GM08714 (cell line): ENCODE measurements around the gene ATRNL1.
A peak's percentile ranks its signal among the peaks of the same experiment; 100 is the strongest.

Experiments used
- H3K4me3 ChIP-seq: fragments of 200-500 bp; sonication (Bioruptor generic); 2 replicates; pipeline ENCODE4 v1.5.1; 2014; ENCODE audit warnings: mild to moderate bottlenecking, low read length, inconsistent platforms
- ZNF274 ChIP-seq: IDR thresholded peaks from 2 replicates; pipeline ENCODE4 v1.6.1; 2012; ENCODE audit warnings: mild to moderate bottlenecking, low read depth, low read length

The ATRNL1 gene

GRCh38 chr10:115093286-115093775 lies at the start of gene ATRNL1:
Gene ATRNL1, plus strand, starts transcription at chr10:115093365. Its CDS starts 386 bp downstream, at chr10:115093751.
- no peak for TF ChIP-seq ZNF274

DNA sequence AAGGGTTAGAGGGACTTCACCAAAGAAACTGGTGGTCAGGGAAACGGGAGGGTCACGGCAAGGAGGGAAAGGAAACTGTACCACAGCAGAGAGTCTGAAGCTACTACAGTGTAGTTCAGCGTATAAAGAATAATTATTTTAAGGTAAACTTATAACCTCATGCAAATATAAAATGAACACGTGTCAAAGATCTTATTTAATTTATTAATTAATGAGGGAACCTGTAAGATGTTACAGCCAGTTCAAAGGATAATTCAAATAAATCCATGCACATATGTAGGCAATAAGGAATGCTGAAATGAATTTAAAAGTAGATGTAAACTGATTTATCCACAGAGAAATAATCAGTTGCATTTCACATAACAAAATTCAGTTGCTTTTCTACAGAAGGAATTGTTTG lies 49.4 kb upstream of the ATRNL1 start:
- TF ChIP-seq ZNF274, result no peak
- H3K4me3 ChIP-seq, result no peak overlapping the region

More at GRCh38 chr10:115093286-115093775, at the start of gene ATRNL1:
- H3K4me3 ChIP-seq, result peak within 1 kb of the TSS; percentile 79

DNA sequence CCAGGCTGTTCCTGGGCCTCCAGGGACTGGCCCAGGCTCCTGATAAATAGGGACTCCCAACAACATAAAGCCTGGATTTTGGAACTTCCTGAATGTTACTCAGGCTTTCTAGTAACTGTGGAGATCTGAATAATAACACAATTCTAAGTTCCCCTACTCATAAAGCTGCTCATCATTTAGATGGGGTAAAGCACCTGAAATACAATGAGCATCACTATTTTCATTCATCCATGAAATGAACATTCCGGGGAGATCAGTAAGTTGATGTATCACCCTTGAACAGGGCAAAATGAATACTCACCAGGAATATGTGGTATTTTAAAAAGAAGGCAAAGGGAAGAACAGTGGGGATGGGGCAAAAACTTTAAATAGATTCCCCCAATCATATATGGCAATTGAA lies 48.3 kb upstream of the ATRNL1 start:
- TF ChIP-seq ZNF274, result no peak
- H3K4me3 ChIP-seq, result no peak overlapping the region

DNA sequence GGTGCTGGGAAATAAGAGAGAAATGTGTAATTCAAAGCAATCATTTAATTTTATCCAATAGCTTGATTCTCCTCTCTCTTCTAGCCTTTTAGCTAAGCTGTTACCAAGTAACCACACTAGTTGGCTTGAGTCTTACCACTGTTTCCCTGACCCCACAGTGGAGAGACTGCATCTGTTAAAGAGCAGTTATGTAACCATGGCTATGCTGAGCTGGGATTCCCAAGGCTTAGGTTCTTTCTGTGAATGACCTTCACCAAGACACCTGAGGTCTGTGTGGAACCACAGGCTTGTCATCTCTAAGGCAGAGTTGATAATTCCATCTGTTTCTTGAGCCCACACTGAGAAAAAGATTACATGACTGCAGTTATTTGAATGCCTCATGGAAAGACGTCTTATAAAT lies 47.7 kb upstream of the ATRNL1 start:
- no peak for TF ChIP-seq ZNF274
- no peak overlapping the region for H3K4me3 ChIP-seq

- TF ChIP-seq ZNF274, result no peak
These were observed 46.4 kb upstream of the ATRNL1 start for GRCh38 chr10:115046686-115047236.

DNA sequence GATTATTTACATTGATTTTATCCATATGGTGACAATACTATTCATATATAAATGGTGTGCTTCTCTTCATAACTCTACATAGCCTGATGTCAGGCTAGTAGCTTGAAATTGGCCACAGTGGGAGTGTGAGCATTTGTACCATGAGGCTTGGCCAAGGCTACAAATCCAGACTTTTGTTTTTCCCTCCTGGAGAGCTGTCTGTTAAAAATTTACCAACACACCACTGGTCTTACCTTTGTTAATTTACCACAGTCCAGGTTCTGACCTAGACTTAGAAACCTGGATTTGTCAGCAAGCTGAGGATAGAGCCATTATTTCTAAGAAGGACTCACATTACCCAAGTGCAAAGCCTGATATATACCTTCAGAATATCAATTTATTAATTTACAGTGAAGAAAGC lies 45.5 kb upstream of the ATRNL1 start:
- H3K4me3 ChIP-seq, result no peak overlapping the region
- TF ChIP-seq ZNF274, result no peak

More at GRCh38 chr10:115046686-115047236, 46.4 kb upstream of the ATRNL1 start:
- no peak overlapping the region for H3K4me3 ChIP-seq

DNA sequence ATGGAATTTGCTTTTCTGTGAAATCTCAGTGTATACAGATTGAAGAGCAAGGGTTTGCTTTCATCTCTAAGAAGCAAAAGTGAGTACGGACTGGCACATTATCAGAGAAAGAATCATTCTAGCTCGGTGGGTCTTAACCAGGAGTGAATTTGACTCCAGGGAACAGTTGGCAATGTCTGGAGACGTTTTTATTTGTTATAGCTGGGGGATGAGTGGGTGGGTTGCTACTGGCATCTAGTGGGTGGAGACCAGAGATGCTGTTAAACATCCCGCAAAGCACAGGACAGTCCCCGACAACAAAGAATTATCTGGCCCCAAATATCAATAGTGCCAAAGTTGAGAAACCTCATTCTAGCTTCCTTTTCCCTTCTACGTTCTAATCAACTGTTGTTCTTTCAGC lies 43.8 kb upstream of the ATRNL1 start:
- TF ChIP-seq ZNF274, result no peak
- no peak overlapping the region for H3K4me3 ChIP-seq

DNA sequence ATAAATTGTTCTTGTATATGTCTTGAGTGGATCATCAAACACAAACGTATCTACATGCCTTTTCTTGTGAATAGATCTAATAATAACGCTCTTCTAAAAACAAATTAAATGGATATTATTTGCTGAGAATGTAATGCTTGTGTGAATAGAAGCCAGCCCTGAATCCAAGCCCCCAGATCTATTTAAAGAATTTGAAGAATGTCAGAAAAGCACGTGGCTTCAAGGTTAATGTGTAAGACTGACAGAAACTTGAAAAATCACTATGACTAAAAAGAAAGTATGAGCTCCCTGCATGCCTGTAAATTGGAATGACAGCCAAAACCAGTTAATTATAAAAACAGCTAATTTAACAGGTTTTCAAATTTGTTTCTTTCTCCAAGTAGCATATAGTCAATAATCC lies 43.2 kb upstream of the ATRNL1 start:
- TF ChIP-seq ZNF274, result no peak
- no peak overlapping the region for H3K4me3 ChIP-seq

- no peak for TF ChIP-seq ZNF274
- H3K4me3 ChIP-seq, result no peak overlapping the region
These were observed 42.7 kb upstream of the ATRNL1 start for GRCh38 chr10:115050375-115051010.

DNA sequence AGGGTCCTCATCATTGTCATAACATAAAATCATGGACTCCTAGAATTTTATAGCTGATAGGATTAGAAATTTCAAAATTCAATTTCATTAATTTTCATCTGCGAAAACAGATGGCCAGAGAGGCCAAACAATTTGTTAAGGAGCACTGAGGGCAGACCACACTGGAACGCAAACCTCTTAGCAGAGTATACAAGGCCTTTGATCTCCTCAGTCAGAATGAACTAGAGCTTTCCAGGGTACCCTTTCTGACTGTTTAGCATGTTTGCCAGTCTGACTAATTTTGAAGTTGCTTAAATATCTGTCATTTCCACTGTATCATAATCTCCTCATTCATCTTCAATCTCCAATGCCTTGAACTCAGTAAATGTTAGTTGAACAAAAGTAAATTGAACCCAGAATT lies 41.9 kb upstream of the ATRNL1 start:
- no peak overlapping the region for H3K4me3 ChIP-seq
- no peak for TF ChIP-seq ZNF274

DNA sequence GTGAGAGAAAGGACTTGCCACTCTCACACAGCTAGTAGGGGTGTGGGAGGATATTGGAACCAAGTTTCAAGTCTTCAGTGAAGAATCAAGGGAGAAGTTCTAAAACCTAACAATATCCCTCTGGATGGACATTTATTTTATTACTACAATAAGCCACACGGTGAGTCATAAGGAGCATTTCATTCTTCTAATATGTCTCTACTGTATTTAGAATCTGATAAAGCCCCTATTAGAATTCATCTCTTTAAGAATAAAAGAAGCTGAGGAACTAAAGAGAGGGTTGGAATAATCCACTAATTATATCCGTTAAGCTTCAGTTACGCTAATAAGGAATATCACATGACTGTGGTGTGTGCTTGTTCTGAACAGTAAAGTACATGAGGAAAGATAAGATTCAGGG lies 40.9 kb upstream of the ATRNL1 start:
- no peak overlapping the region for H3K4me3 ChIP-seq

GRCh38 chr10:115052728-115053127 lies 40.4 kb upstream of the ATRNL1 start:
- no peak for TF ChIP-seq ZNF274
- H3K4me3 ChIP-seq, result no peak overlapping the region

More for the DNA sequence above, 40.9 kb upstream of the ATRNL1 start:
- TF ChIP-seq ZNF274, result no peak

DNA sequence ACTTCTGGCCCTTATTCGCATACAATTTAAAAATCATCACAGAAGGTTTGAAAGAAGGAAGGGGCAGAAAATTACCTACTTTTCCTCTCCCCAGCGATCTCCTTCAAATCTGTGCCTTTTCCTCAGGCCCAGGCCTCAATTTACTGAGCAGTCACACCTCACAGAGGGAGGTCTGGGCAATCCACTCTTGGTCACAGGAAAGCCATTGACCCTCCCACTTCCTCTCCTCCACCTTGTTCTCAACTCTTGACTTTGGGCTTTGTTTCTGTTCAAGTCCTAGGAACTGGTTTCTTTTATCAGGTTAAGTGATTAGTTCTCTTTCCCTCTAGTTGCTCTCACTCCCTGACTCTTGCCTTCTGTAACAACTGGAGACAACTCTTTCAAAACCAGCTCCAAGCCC lies 37.0 kb upstream of the ATRNL1 start:
- no peak for TF ChIP-seq ZNF274
- H3K4me3 ChIP-seq, result no peak overlapping the region

- TF ChIP-seq ZNF274, result no peak
These were observed 33.8 kb upstream of the ATRNL1 start for GRCh38 chr10:115059301-115059898.

More at GRCh38 chr10:115059301-115059898, 33.8 kb upstream of the ATRNL1 start:
- H3K4me3 ChIP-seq, result no peak overlapping the region
